ENCODE data around the gene QPCTL.
"Not testable (repeated sequence)": the region's sequence is repeated elsewhere in the genome, so short reads cannot be mapped to it uniquely, and the experiment has no call there.

The QPCTL gene

GRCh38 chr19:45677351-45678230 lies 14.9 kb upstream of the QPCTL start:
- peak overlapping the region; percentile 5 for H3K4me3 ChIP-seq (ENCODE audit: low read length)
- no peak for TF ChIP-seq CTCF (conservative IDR thresholded peaks at IDR 0.05; ENCODE audit: low read length)
- DNase-seq (ENCODE audit: low read depth) = peak; percentile 58

- peak; percentile 76 for DNase-seq (ENCODE audit: low read depth)
- TF ChIP-seq CTCF (conservative IDR thresholded peaks at IDR 0.05; ENCODE audit: low read length) = peak; percentile 69
- H3K4me3 ChIP-seq (ENCODE audit: low read length) = peak overlapping the region; percentile 55
Measured at GRCh38 chr19:45681391-45682015, 11.0 kb upstream of the QPCTL start.

- DNase-seq (ENCODE audit: low read depth) = no peak
- TF ChIP-seq CTCF (conservative IDR thresholded peaks at IDR 0.05; ENCODE audit: low read length) = no peak
- no peak overlapping the region for H3K4me3 ChIP-seq (ENCODE audit: low read length)
Measured at GRCh38 chr19:45682117-45682516, 10.3 kb upstream of the QPCTL start.

GRCh38 chr19:45682908-45683307 lies 9.6 kb upstream of the QPCTL start:
- TF ChIP-seq CTCF (conservative IDR thresholded peaks at IDR 0.05; ENCODE audit: low read length) = no peak
- no peak overlapping the region for H3K4me3 ChIP-seq (ENCODE audit: low read length)
- DNase-seq (ENCODE audit: low read depth) = no peak

- DNase-seq (ENCODE audit: low read depth); H3K4me3 ChIP-seq (ENCODE audit: low read length): not testable (repeated sequence)
Measured at GRCh38 chr19:45685045-45685444, 7.4 kb upstream of the QPCTL start.

- no peak for TF ChIP-seq CTCF (conservative IDR thresholded peaks at IDR 0.05; ENCODE audit: low read length)
- H3K4me3 ChIP-seq (ENCODE audit: low read length) = no peak overlapping the region
Measured at GRCh38 chr19:45687599-45687998, 4.9 kb upstream of the QPCTL start.

GRCh38 chr19:45691516-45692186 lies 815 bp upstream of the QPCTL start, which contains the start of gene SNRPD2:
SNRPD2 (minus strand) TSS chr19:45691953; CDS start chr19:45691888, 65 bp downstream.
- H3K4me3 ChIP-seq (ENCODE audit: low read length) = peak within 1 kb of the TSS; percentile 91
- peak; percentile 93 for DNase-seq (ENCODE audit: low read depth)
- no peak for TF ChIP-seq CTCF (conservative IDR thresholded peaks at IDR 0.05; ENCODE audit: low read length)

More at GRCh38 chr19:45687599-45687998, 4.9 kb upstream of the QPCTL start:
- no peak for DNase-seq (ENCODE audit: low read depth)

All from AG10803 (cell line).